Glomerular visceral epithelial cell (primary cell): Measurements from ENCODE around the gene COG3.

ENCODE experiments used
- DNase-seq: peaks from one replicate; pipeline ENCODE4 v3.0.0-alpha.2; 2016; ENCODE audit errors: extremely low spot score

Gene COG3

GRCh38 chr13:45446181-45446580 lies 18.6 kb upstream of the COG3 start:
- DNase-seq = peak; percentile 15

GRCh38 chr13:45447050-45447661 lies 17.6 kb upstream of the COG3 start:
- no peak for DNase-seq

GRCh38 chr13:45448965-45449559 lies 15.7 kb upstream of the COG3 start:
- DNase-seq = no peak

- DNase-seq = no peak
Measured at GRCh38 chr13:45451282-45451681, 13.5 kb upstream of the COG3 start.

- DNase-seq = no peak
Measured at GRCh38 chr13:45454204-45454603, 10.5 kb upstream of the COG3 start.

GRCh38 chr13:45456196-45456972 lies 8.4 kb upstream of the COG3 start:
- no peak for DNase-seq

GRCh38 chr13:45464141-45464686 lies 525 bp upstream of the COG3 start:
- DNase-seq = no peak

GRCh38 chr13:45466359-45466758 lies 1.6 kb downstream of the COG3 start:
- DNase-seq = no peak

- no peak for DNase-seq
Measured at GRCh38 chr13:45468635-45469034, 3.9 kb downstream of the COG3 start.

GRCh38 chr13:45472171-45472705 lies 7.5 kb downstream of the COG3 start:
- DNase-seq = no peak

GRCh38 chr13:45473627-45474026 lies 8.9 kb downstream of the COG3 start:
- no peak for DNase-seq

- DNase-seq = no peak
Measured at GRCh38 chr13:45474584-45475454, 10.1 kb downstream of the COG3 start.

GRCh38 chr13:45479661-45480060 lies 14.9 kb downstream of the COG3 start:
- DNase-seq = no peak

- DNase-seq = no peak
Measured at GRCh38 chr13:45481688-45482087, 16.9 kb downstream of the COG3 start.

- DNase-seq = peak; percentile 40
Measured at GRCh38 chr13:45482571-45483173, 17.9 kb downstream of the COG3 start.

GRCh38 chr13:45487604-45488003 lies 22.9 kb downstream of the COG3 start:
- no peak for DNase-seq

- peak; percentile 13 for DNase-seq
Measured at GRCh38 chr13:45490068-45490467, 25.3 kb downstream of the COG3 start.

GRCh38 chr13:45492538-45492937 lies 27.8 kb downstream of the COG3 start:
- no peak for DNase-seq

GRCh38 chr13:45496942-45497341 lies 32.2 kb downstream of the COG3 start:
- DNase-seq = no peak

- DNase-seq = peak; percentile 88
Measured at GRCh38 chr13:45500492-45501174, 35.9 kb downstream of the COG3 start.

GRCh38 chr13:45501175-45501526 lies 36.4 kb downstream of the COG3 start:
- DNase-seq = no peak
